GM15510 (cell line): ENCODE data around the gene ADGRA1.

ENCODE experiments used
- POLR2A ChIP-seq: IDR thresholded peaks from 3 replicates; pipeline ENCODE4 v1.6.1; 2011; ENCODE audit warnings: borderline replicate concordance; ENCODE audit not compliant: insufficient read length; ENCODE audit errors: extremely low read depth

Gene ADGRA1

DNA sequence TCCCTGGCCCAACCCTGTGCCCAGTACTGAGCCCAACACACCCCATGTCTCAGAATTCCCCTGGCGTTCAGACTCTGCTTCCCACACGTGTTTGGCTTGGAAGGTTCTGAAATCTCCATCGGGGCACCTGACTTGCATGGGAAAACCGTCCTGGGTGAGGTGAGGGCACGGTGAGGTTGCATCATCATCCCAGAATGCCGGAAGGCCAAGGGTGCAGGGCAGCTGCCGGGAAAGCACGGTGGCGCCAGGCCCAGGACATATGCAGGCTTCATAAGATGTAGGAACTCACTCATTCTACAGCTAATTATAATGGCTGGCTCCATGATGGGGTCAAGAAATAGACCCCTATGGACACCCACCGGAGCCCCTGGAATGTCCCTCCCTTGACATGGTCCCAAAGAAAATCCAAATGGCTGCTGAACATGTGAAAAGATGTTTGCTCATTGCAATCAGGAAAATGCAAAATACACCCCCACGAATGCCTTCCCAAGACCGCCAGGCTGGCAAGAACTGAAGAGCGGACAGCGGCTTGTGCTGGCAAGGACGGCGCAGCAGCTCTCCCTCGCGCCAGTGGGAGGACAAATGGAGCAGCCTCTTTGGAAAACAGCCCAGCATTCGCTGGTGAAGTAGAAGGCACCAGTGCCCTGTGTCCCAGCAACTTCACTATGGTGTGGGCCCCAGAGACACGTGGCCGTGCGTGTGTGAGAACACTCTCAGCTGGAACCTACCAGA, 74.6 kb downstream of the ADGRA1 start:
- TF ChIP-seq POLR2A: no peak

- TF ChIP-seq POLR2A: no peak
These were observed 75.5 kb downstream of the ADGRA1 start for GRCh38 chr10:133162910-133163856.

DNA sequence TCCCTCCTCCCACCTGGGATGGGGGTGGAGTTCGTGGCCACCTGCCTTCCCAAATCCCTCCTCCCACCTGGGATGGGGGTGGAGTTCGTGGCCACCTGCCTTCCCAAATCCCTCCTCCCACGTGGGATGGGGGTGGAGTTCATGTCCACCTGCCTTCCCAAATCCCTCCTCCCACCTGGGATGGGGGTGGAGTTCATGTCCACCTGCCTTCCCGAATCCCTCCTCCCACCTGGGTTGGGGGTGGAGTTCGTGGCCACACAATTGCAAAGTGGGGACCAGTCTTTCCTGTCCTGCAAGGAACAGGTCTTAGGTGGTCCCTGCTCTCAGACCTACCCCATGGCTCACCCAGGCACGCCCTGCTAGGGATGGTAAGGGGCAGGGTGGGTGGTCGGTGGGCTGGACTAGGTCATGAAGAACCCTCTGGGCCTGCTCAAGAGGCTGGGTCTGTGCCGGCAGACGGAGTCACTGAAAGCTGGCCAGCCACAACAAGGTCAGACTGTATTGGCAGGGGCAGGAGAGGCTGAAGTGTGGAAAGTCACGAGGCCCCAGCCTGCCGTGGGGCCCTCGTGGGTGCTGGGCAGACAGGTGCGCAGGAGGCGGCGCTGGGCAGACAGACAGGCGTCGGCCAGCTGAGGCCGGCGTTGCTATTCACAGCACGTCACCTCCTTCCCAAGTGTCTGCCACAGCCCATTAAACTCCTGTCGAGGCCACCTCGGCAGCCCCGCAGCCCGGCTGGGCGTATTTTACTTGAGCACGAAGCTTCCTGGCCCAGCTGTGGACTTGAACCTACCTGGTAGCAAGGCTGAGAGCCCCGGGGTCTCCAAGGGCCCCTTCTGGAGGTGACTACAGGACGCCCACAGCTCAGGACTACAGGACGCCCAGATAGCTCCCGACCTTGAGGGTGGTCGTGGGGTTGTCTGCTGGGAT, 76.4 kb downstream of the ADGRA1 start:
- TF ChIP-seq POLR2A: no peak

GRCh38 chr10:133164816-133165555, 77.3 kb downstream of the ADGRA1 start:
- TF ChIP-seq POLR2A: no peak

GRCh38 chr10:133165556-133166503, 78.1 kb downstream of the ADGRA1 start:
- no peak for TF ChIP-seq POLR2A

DNA sequence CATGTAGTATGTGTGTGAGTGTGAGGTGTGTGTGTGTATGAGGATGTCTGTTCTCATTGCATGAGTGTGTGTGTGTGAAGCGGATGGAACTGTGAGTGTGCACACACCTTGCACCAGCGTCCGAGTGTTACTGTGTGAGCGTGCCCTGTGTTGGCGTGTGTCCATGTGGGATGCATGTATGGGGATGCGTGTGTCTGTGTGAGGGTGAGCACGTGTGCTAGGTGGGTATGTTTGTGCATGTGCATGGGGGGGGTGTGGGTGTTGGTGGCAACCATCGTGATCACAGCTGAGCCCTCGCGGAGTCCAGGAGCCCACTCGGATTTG, 78.7 kb downstream of the ADGRA1 start:
- no peak for TF ChIP-seq POLR2A

- TF ChIP-seq POLR2A: no peak
These were observed 79.3 kb downstream of the ADGRA1 start for GRCh38 chr10:133166828-133167692.

DNA sequence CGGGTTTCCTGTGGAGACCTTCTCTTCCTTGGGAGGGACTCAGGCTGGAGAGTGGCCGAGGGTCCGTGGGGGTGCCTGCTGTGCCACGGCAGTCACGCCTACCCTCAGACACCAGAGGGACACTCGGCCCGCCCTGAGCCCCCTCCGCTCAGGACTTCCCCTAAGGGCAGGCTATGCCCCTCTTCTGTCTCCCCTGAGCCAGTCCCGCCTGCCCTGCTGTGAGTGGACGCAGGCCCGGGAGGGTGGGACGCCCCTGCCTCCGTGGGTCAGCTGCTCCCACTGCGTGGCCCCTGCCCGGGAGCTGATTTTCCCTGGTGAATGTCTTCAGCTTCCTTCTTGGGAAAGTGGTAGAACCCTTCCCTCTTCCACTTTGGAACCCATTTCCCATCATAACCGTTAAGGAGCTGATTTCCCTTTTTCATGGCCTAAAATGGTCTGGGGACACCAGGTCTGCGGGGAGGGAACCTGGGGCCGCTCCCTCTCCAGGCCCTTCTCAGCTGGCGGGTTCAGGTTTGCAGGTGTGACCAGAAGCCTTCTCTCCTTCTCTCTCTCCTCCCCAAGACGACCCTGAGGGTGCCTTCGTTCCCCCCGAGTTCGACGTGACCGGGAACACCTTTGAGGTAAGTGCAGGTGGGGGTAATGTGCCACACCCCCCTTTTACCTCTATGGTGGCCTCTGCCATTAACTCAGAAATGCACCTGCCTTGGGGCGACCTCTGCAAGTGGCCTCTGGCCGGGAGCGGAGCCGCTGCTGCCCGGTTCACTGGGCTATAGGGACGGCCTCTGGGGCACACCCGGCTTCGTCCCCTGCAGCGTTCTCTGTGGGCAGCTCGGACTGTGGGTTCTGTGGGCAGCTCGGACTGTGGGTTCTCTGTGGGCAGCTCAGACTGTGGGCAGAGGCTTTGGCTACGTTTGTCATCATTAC, 80.2 kb downstream of the ADGRA1 start:
- no peak for TF ChIP-seq POLR2A

- no peak for TF ChIP-seq POLR2A
These were observed 80.9 kb downstream of the ADGRA1 start for GRCh38 chr10:133168617-133169031.

- TF ChIP-seq POLR2A: no peak
These were observed 81.6 kb downstream of the ADGRA1 start for GRCh38 chr10:133169173-133169947.

DNA sequence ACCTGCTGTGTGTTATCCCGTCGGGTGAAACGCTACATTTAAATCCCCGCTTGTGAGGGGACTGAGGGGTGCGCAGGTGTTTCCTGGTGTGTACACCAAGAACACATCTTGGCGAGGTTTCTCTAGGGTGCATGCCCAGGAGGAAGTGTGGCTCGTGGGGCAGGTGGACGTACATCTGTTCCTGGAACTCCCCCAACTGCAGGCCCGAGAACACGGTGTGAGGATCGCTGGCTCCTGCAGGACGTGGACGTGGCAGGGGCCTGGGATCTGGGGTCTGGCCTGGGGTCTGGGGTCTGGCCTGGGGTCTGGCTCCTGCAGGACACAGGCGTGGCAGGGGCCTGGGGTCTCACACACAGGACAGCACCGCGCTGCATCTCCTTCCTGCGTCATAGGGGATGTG, 82.4 kb downstream of the ADGRA1 start:
- TF ChIP-seq POLR2A: no peak
